Activated CD4-positive, alpha-beta T cell treated with anti-CD3 and anti-CD28 coated beads, Interleukin-2, Interleukin-6, amounts not matched to agents 100 ng/mL and 50 ng/mL, durations not matched to agents 16 hours and 8 hours (primary cell): ENCODE data around the gene SSUH2.
"Not testable (repeated sequence)": the region's sequence is repeated elsewhere in the genome, so short reads cannot be mapped to it uniquely, and the experiment has no call there.

ENCODE experiments used
- DNase-seq: peaks from one replicate; pipeline ENCODE4 v3.0.0-alpha.2; 2020

SSUH2 gene

GRCh38 chr3:8608041-8608790, 36.4 kb downstream of the SSUH2 start:
- no peak for DNase-seq

- DNase-seq = no peak
Measured at GRCh38 chr3:8607234-8608040, 37.2 kb downstream of the SSUH2 start.

DNA sequence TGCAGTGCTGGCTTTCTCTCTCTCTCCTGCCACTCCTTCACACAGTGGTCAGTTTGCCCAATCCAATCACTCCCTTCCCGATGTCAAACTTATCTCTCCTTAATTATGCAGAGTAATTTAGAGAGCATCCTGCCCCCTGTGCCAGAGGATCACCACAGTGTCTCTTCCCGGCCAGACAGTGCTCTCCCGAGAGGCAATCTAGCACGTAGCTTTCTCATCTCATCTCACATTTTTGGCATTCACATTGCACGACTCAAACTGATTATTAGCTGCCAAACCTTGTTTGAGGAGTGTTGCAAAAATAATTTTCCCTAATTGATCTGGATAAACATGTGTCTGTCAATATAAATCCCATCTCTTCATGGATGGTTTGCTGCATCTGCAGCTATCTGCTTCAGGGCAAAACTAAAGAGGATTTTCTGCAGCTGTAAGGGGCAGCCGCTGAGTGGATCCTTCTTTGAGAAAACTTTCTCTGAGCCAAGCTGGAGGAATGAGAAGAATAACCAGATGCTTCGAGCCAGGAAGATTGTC, 37.8 kb downstream of the SSUH2 start:
- DNase-seq = no peak

DNA sequence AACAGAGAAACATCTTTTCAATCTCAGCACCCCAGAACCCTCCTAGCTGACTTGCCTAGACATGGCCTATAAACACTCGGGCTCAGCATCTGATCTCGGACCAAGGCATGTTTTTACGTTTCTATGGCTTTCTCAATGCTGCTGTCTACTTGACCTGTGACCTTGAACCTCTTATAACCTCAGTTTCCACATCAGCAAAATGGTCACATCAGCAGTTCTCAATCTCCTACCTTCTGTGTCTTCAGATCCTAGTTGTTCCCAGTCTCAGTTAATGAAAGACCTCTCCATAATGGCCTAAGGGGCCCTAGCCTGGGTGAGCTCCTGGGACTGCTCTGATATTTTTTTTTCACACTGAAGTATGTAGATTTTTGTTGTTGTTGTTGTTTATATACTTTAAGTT, 39.6 kb downstream of the SSUH2 start:
- no peak for DNase-seq

GRCh38 chr3:8604006-8604405, 40.6 kb downstream of the SSUH2 start:
- DNase-seq = no peak

DNA sequence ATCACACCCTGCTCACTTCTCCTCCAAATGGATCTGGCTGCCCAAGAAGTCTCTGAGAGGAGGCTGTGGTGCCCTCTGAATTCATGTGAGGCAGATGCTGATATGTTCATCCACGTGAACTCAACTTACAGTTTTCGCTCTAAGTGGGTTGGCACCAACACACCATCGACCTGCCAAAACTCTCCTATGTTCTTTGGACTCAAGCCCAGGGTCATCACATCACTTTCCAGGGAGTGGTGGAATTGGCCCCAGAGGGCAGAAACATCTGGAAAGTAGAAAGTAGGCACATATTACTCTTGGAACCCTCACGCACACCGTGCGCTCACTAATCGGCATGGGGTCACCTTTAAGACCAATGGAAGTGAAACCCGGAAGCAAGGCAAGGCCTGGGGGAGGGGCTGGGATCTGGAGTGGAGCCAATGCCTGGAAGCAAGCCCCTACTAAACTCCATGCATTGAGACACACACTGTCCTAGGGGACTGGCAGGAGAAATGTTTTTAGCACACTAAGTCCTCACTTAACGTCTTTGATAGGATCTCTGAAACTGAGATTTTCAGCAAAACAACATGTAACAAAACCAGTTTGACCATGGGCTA, 41.4 kb downstream of the SSUH2 start:
- no peak for DNase-seq

DNA sequence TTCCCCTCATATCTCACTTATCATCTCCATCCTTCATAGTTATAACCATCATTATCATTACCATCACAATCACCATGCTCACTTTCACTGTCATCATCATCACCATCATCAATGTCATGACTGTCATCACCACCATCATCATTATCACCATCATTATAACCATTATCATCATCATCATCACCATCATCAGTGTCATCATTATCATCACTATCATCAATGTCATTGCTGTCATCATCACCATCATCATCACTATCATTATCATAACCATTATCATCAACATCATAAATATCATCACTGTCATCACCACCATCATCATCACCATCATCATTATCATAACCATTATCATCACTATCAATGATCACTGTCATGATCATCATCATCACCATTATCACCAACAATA, 44.1 kb downstream of the SSUH2 start:
- no peak for DNase-seq

GRCh38 chr3:8599146-8599545, 45.5 kb downstream of the SSUH2 start:
- DNase-seq = no peak

DNA sequence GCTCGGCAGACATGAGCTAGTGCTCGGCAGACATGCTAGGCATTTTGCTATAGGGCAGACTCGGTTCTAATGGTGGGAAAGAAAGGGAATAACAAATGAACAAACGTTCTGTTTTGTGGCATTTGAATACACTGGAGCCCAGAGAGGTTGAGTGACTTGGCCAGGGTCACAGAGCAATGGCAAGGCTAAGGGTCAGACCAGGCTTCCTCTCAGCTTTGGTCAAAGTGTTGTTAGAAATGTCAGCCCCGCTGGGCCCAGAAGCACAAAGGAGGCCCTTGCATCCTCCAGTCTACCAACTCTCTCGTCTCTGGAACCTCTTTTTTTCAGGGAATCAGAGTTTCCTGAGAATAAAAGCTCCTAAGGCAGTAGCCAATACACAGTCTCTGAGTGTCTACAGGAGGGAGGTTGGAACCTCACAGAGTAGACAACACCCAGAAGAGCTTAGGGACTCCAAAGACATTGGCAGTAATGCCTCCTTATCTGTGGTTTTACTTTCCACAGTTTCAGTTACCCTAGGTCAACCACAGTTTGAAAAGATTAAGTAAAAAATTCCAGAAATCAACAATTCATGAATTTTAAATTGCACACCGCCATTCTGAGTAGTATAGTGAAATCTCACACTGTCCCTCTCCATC, 47.3 kb downstream of the SSUH2 start:
- no peak for DNase-seq

DNA sequence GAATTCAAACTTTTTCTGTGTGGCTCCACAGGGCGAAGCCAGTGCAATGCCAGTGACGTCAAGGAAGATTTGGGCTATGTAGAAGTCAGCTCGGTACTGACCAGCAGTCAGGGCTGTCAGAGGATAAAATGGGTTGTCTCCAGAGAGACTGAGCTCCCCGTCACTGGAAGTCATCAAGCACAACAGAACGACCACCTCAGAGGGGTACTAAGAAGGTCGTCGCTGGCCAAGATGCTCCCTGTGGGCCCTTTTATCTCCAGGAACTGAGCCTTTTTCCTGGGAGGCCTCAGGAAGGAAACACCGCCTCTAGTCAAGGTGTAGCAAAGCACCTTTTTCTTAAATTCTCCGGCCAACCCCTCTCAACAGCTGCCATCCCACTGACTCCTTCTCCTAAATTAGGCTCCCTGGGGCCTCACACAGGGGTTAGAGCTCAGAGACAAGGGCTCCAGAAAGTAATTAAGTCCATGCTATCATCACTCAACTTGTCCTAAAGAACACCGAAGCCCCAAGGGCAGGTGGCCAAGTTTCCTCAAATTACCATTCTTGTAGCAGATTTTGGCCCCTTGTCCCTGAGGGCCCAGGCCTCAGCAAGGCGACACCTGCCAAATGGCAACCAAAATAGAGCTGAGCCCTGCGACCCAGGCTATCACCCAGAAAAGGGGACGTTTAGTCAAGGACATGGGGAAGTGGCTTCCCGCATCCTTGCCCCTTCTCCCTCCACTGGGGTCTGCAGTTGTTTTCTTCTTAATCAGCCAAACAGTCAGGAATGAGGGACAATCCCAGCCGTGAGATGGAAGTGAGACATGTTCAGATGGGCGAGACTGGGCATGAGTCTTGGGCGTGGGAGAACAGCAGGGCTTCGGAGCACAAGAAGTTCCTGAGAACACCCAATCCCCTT, 48.0 kb downstream of the SSUH2 start:
- DNase-seq = no peak

DNA sequence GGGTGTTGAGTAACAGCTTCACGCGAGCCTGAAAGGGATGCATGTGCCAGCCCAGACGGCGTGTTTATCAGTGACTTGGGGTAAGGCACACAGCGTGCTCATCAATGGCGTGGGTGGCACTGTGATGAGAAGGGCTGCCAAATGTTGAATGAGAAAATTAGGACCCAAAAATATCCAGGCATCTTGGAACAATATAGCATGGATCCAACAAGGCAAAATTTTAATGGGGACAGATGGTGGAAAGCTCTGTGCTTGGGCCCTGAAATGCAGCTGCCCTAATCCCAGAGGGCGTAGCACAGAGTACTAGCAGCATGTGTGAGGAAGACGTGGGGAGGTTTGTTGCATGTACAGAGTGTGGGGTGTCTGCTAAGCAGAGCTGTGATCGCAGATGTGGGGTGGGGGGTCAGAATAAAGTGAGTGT, 48.9 kb downstream of the SSUH2 start:
- no peak for DNase-seq

- DNase-seq = no peak
Measured at GRCh38 chr3:8595252-8595651, 49.3 kb downstream of the SSUH2 start.

- no peak for DNase-seq
Measured at GRCh38 chr3:8593021-8593827, 51.4 kb downstream of the SSUH2 start.

- no peak for DNase-seq
Measured at GRCh38 chr3:8589880-8590556, 54.6 kb downstream of the SSUH2 start.

DNA sequence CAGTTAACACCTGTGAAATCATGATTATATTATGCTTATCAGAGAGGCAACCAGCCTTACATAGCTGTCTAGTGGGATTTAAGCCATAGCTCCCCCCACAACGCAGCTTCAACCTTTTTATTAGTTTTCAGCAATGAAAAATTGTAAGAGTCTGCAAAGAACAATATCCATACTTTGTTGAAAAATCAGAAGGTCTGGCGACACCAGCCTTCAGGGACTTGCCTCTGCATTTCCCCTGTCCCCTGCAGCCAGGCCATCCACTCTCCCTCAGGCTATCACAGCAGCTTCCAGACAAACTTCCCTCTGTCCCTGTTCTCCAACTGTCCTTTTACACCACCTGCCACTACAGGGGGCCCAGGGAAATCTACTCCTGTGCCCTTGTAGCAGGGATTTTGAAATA, 59.9 kb downstream of the SSUH2 start:
- no peak for DNase-seq

DNA sequence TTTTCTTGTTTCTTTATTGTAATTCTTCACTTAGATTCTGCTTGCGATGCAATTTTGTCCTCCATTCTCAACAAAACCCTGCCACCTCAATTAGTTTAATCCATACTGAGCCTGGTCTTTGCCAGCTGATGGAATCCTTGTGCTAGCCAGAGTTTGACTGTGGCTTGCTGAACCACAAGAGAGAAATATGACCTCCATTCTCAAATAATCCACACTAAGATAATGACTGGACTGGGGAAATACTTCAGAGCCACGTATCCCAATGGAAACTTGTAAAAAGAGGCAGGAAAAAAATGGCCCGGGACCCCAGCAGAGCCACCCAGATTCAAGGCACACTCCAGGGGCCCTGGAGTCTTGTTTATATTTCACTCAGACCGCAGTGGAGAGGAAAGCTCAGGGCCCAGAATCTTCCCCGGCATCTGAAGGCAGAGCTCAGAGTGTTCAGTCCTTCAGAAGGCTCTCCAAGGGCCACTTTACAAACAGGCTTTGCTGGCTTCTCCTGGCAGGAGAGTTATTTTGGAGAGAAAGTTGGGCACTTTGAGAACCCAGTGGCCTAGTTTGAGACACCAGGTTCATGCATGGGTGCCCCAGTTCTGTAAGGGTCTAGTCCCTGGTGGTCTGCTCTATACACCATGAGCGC, 62.7 kb downstream of the SSUH2 start:
- DNase-seq = no peak

GRCh38 chr3:8581373-8581772, 63.2 kb downstream of the SSUH2 start:
- DNase-seq = no peak

GRCh38 chr3:8580434-8580833, 64.2 kb downstream of the SSUH2 start:
- not testable (repeated sequence) for DNase-seq

- no peak for DNase-seq
Measured at GRCh38 chr3:8579943-8580342, 64.7 kb downstream of the SSUH2 start.

DNA sequence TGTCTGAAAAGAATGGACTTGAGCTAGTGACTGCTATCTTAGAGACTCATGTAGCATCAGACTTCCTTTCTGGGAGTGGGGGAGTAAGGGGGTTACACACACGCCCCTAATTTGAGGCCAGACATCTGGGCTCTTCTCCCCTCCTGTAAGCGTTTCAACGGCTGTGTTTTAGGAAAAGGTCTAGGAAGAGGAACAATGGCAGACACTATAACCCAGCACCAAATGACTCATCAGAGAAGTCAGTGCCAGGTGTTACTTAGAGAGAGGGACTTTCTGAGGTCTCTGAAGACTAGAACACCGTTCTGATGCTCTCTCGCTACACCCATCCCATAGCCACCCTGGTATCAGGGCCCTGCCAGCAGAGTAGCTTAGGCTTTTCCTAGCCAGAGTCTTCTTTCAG, 65.5 kb downstream of the SSUH2 start:
- no peak for DNase-seq
